Naive thymus-derived CD4-positive, alpha-beta T cell (primary cell): ENCODE measurements around the gene CSRP3. TPM values are rescaled to one million over a fixed set of nuclear protein-coding genes. Genes with fewer than 3 reads are reported as not detected.

Experiments used
- ATAC-seq: fragments of 150-1000 bp; cut with Tn5 transposase; 2 replicates; pipeline ENCODE4 v1.10.0; 2021; ENCODE audit warnings: mild to moderate bottlenecking, moderate library complexity
- CTCF ChIA-PET: fragments of 350-600 bp; sonication (Branson Sonifier 250); formaldehyde crosslinking; loops from one replicate; lab custom pipeline; 2021; ENCODE audit warnings: antibody characterized with exemption; lab: Charles Lee
- POLR2A ChIA-PET: fragments of 350-600 bp; sonication (Branson Sonifier 250); formaldehyde crosslinking; loops from one replicate; lab custom pipeline; 2021; ENCODE audit warnings: antibody characterized with exemption, inconsistent platforms; lab: Charles Lee
- DNase-seq, 9 donors: peaks; one replicate each; pipeline versions ENCODE4 v3.0.0 to v3.0.0-alpha.2; 2020 to 2022; ENCODE audit warnings: mixed read lengths in 1 of 9
- H3K27ac ChIP-seq: one replicate; pipeline ENCODE4 v1.7.0; 2013; ENCODE audit warnings: mild to moderate bottlenecking, low read depth, low read length, moderate library complexity
- H3K27me3 ChIP-seq, 2 donors: one replicate each; pipeline ENCODE4 v1.7.0; 2013; ENCODE audit warnings: low read length in 2 of 2, mild to moderate bottlenecking in 2 of 2, moderate library complexity in 2 of 2; ENCODE audit not compliant: control insufficient read depth in 2 of 2, insufficient read depth in 2 of 2
- H3K36me3 ChIP-seq, 3 experiments: 1 replicate in 2 of 3; 2 replicates in 1 of 3; pipeline ENCODE4 v1.7.0; 2013; ENCODE audit warnings: low read length in 3 of 3, mild to moderate bottlenecking in 3 of 3, moderate library complexity in 1 of 3; ENCODE audit not compliant: insufficient read depth in 3 of 3, control insufficient read depth in 2 of 3
- H3K4me1 ChIP-seq, 2 donors: one replicate each; pipeline ENCODE4 v1.7.0; 2013; ENCODE audit warnings: low read length in 2 of 2, mild to moderate bottlenecking in 2 of 2, moderate library complexity in 1 of 2; ENCODE audit not compliant: control insufficient read depth in 2 of 2, insufficient read depth in 2 of 2
- H3K4me3 ChIP-seq: 2 replicates; pipeline ENCODE4 v1.7.0; 2013; ENCODE audit warnings: mild to moderate bottlenecking, low read length
- H3K9me3 ChIP-seq, 3 experiments: 1 replicate in 2 of 3; 2 replicates in 1 of 3; pipeline ENCODE4 v1.7.0; 2013; ENCODE audit warnings: low read length in 3 of 3; ENCODE audit not compliant: control insufficient read depth in 2 of 3
- H3K27ac Mint-ChIP-seq, 9 donors: one replicate each; pipeline ENCODE4 v1.8.0; 2020 to 2022; ENCODE audit warnings: mixed read lengths in 9 of 9, mild to moderate bottlenecking in 8 of 9, moderate library complexity in 5 of 9, inconsistent platforms in 2 of 9
- H3K27me3 Mint-ChIP-seq, 5 donors: one replicate each; pipeline ENCODE4 v1.8.0; 2021 to 2022; ENCODE audit warnings: mixed read lengths in 5 of 5, mild to moderate bottlenecking in 1 of 5
- H3K36me3 Mint-ChIP-seq, 5 donors: one replicate each; pipeline ENCODE4 v1.8.0; 2020 to 2022; ENCODE audit warnings: mixed read lengths in 5 of 5, mild to moderate bottlenecking in 3 of 5, inconsistent platforms in 1 of 5
- H3K4me1 Mint-ChIP-seq, 7 donors: one replicate each; pipeline ENCODE4 v1.8.0; 2020 to 2022; ENCODE audit warnings: mixed read lengths in 7 of 7, mild to moderate bottlenecking in 3 of 7, inconsistent platforms in 1 of 7
- H3K4me3 Mint-ChIP-seq, 10 donors: one replicate each; pipeline ENCODE4 v1.8.0; 2020 to 2022; ENCODE audit warnings: mild to moderate bottlenecking in 10 of 10, mixed read lengths in 10 of 10, moderate library complexity in 6 of 10, inconsistent platforms in 2 of 10
- H3K9me3 Mint-ChIP-seq, 11 donors: one replicate each; pipeline ENCODE4 v1.8.0; 2020 to 2022; ENCODE audit warnings: mixed read lengths in 11 of 11, mild to moderate bottlenecking in 4 of 11, inconsistent platforms in 1 of 11, moderate library complexity in 1 of 11
- intact Hi-C, 2 donors: fragments of 100-400 bp; cut with micrococcal nuclease; formaldehyde crosslinking; loops; one replicate each; pipeline ENCODE4 v1.15.1; 2023
- polyA plus RNA-seq, 2 donors: library from polyadenylated mRNA; unstranded; fragments of 300-500 nt; fragmentation: Illumina TruSeq; gene quantifications; one replicate each; pipeline ENCODE4 v1.2.3, GENCODE V29; 2021
- total RNA-seq, 6 experiments: library from RNA in 5 of 6; stranded (reverse) in 5 of 6; gene quantifications; 1 replicate in 5 of 6; 2 replicates in 1 of 6; pipeline ENCODE4 v1.2.3 and lab custom pipeline; 2021 to 2026

Gene CSRP3
- total and polyA plus RNA-seq, 7 experiments from 2014 or later, result not detected

- H3K4me1 ChIP-seq, result no peaks in the 10 kb centered on the region
- ATAC-seq (no peak), DNase-seq (no peak)
- Mint-ChIP-seq H3K27ac (no peak overlapping the region), H3K4me1 (no peaks in the 10 kb centered on the region), H3K4me3 (no peak overlapping the region), H3K27me3 (no peaks in the 10 kb centered on the region), H3K36me3 (no peaks in the 10 kb centered on the region), H3K9me3 (peaks cover 0 to 1% (median 0%) of the 10 kb centered on the region in 11 donors)
- ChIA-PET POLR2A (no interaction called here), CTCF (no interaction called here)
- intact Hi-C loops, result no loop called here
- no peaks in the 10 kb centered on the region for H3K27me3 ChIP-seq
- H3K36me3 ChIP-seq, result no peaks in the 10 kb centered on the region
- no peak overlapping the region for H3K27ac ChIP-seq
- no peaks in the 10 kb centered on the region for H3K9me3 ChIP-seq
- no peak overlapping the region for H3K4me3 ChIP-seq
These were observed 7.9 kb downstream of the CSRP3 start for GRCh38 chr11:19193916-19194315.

DNA sequence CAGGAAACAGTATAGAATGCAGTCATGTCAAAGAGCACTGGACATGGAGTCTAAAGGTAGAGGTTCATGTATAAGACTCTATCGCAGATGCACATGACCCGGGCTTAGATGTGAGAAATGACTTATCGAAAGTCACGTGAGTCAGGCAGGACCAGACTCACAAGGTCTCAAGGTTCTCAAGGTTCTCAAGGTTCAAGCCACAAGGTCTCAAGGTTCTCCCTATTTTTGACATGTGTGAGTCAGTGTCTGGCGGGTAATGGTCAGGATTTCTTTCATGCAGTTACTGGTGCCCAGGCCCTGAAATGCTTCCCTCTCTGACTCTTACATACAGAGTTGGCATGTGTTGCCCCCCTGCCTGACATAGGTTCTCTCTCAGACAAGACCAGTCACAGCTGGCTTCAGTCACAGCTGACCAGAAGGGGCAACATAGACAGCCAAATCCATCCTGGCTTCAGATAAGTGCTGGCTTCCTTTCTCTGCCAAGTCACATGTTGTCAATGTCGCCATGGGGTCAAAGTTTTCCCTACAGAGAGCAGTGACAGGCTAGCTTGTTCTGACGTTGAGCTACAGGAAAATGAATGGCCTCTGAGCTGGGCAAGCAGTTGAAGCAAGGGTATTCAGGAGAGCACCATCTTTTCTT is 10.1 kb downstream of the CSRP3 start:
- no peak overlapping the region for H3K4me3 ChIP-seq
- ATAC-seq, result no peak
- no peaks in the 10 kb centered on the region for H3K27me3 Mint-ChIP-seq
- POLR2A ChIA-PET, result no interaction called here
- H3K27me3 ChIP-seq, result no peaks in the 10 kb centered on the region
- no peak overlapping the region for H3K27ac Mint-ChIP-seq
- H3K27ac ChIP-seq, result no peak overlapping the region
- H3K36me3 Mint-ChIP-seq, result peaks cover 0 to 3% (median 0%) of the 10 kb centered on the region in 5 donors
- no peak overlapping the region for H3K4me3 Mint-ChIP-seq
- H3K9me3 ChIP-seq, result no peaks in the 10 kb centered on the region
- intact Hi-C loops, result no loop called here
- H3K4me1 ChIP-seq, result no peaks in the 10 kb centered on the region
- DNase-seq, result no peak
- no peaks in the 10 kb centered on the region for H3K4me1 Mint-ChIP-seq
- H3K36me3 ChIP-seq, result no peaks in the 10 kb centered on the region
- CTCF ChIA-PET, result interaction anchor here (0.6 kb wide), 1 partner anchor 67 kb away, joined by 3 read pairs; no protein-coding TSS in a partner anchor
- H3K9me3 Mint-ChIP-seq, result no peaks in the 10 kb centered on the region

- intact Hi-C loops, result no loop called here
- Mint-ChIP-seq H3K4me3 (no peak overlapping the region), H3K4me1 (no peaks in the 10 kb centered on the region), H3K27me3 (no peaks in the 10 kb centered on the region), H3K9me3 (no peaks in the 10 kb centered on the region), H3K36me3 (peaks cover 0 to 9% (median 0%) of the 10 kb centered on the region in 5 donors), H3K27ac (no peak overlapping the region)
- no peak for DNase-seq
- no peak for ATAC-seq
- CTCF ChIA-PET, result no interaction called here
- H3K36me3 ChIP-seq, result no peaks in the 10 kb centered on the region
- no peaks in the 10 kb centered on the region for H3K4me1 ChIP-seq
- H3K9me3 ChIP-seq, result no peaks in the 10 kb centered on the region
- no peaks in the 10 kb centered on the region for H3K27me3 ChIP-seq
- no peak overlapping the region for H3K4me3 ChIP-seq
- no peak overlapping the region for H3K27ac ChIP-seq
- POLR2A ChIA-PET, result no interaction called here
These were observed 13.9 kb downstream of the CSRP3 start for GRCh38 chr11:19187833-19188258.

DNA sequence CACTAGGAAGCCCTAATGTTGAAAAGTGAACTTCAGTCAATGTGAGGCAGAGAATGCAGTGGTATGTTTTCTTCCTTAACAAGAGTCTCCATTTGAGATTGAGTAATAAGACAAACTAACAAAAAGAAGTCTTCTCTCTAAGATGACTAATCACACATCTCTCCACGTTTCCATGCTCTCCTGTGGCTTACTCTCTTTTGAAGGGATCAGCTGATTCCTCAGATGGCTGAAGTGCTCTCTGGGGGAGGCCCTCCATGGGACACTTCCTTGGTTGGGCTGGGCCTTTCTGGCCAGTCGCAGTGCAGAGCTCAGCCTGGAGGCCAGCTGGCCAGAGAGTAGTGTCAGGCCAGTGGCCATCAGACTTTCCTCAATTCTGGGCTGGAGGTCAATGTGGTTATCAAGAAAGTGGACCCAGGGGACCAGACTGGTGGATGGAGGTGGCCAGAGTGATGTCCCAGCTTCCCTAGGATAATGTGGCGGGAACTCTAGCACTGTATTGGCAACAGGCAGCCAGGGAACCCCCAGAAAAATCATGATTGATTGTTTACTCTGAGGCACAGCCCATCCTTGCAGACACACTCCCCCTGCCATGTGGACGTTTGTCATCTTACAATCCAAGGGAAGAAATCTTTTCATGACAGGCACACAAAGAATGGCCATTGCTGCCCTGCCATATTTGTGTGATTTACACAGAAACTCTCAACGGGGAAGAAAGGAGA is 14.5 kb downstream of the CSRP3 start:
- ATAC-seq (no peak), DNase-seq (no peak)
- Histone ChIP-seq H3K27me3 (no peaks in the 10 kb centered on the region), H3K4me1 (no peaks in the 10 kb centered on the region), H3K9me3 (no peaks in the 10 kb centered on the region), H3K27ac (no peak overlapping the region), H3K36me3 (no peaks in the 10 kb centered on the region), H3K4me3 (no peak overlapping the region)
- no peaks in the 10 kb centered on the region for H3K4me1 Mint-ChIP-seq
- H3K9me3 Mint-ChIP-seq, result no peaks in the 10 kb centered on the region
- intact Hi-C loops, result no loop called here
- ChIA-PET POLR2A (no interaction called here), CTCF (no interaction called here)
- peaks cover 0 to 9% (median 0%) of the 10 kb centered on the region in 5 donors for H3K36me3 Mint-ChIP-seq
- H3K27me3 Mint-ChIP-seq, result no peaks in the 10 kb centered on the region
- H3K27ac Mint-ChIP-seq, result no peak overlapping the region
- no peak overlapping the region for H3K4me3 Mint-ChIP-seq

DNA sequence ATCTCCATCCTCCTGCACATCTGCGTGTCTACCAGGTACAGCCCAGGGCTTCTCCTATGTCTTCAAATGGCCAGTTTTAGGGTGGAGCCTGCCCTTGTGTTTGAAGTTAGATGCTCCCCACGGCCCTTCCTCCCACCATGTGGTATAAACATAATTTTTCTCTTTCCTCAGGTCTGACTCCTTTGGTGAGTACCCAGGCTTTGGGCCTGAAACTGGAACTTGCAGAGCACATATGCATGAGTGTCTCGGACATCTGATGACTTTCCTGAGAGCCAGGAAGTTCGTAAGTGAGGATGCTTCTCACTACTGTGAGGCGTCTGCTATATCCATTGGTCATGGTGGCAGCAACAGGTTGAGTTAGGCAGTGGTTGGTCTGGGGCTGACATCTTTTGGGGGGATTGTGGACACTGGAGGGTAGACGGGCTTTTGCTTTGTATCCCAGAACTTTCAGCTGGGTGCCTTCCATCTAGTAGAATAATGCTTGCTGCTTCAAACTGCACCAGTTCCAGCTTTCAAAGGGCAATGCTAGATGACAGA is 16.2 kb downstream of the CSRP3 start:
- Histone ChIP-seq H3K4me1 (no peaks in the 10 kb centered on the region), H3K27me3 (no peaks in the 10 kb centered on the region), H3K9me3 (no peaks in the 10 kb centered on the region), H3K27ac (no peak overlapping the region), H3K36me3 (no peaks in the 10 kb centered on the region), H3K4me3 (no peak overlapping the region)
- ATAC-seq (no peak), DNase-seq (no peak)
- intact Hi-C loops, result no loop called here
- Mint-ChIP-seq H3K4me1 (no peaks in the 10 kb centered on the region), H3K27ac (no peak overlapping the region), H3K36me3 (peaks cover 0 to 9% (median 0%) of the 10 kb centered on the region in 5 donors), H3K27me3 (no peaks in the 10 kb centered on the region), H3K4me3 (no peak overlapping the region), H3K9me3 (no peaks in the 10 kb centered on the region)
- ChIA-PET POLR2A (no interaction called here), CTCF (no interaction called here)

DNA sequence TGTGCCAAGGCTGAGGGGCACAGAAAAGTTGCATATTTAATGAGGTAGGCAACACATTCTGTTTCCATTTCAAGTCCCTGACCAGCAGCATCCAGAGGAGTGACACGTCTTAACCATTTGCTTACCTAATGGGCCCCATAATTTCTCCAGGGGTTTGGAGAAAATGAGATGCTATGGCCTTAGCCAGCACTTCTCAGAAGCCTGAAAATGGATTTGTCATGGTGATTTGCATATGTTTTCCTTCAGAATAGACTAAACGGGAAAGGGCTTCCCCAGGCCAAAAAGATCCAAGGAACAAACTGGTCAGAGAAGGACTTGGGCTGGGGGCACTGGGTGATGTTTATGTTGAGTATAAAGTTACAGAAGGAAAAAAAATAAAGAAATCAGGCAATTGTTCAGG is 16.7 kb downstream of the CSRP3 start:
- intact Hi-C loops, result no loop called here
- Histone ChIP-seq H3K36me3 (no peaks in the 10 kb centered on the region), H3K4me3 (no peak overlapping the region), H3K27ac (no peak overlapping the region), H3K9me3 (no peaks in the 10 kb centered on the region), H3K4me1 (no peaks in the 10 kb centered on the region), H3K27me3 (no peaks in the 10 kb centered on the region)
- POLR2A ChIA-PET, result no interaction called here
- no peaks in the 10 kb centered on the region for H3K4me1 Mint-ChIP-seq
- H3K9me3 Mint-ChIP-seq, result no peaks in the 10 kb centered on the region
- DNase-seq (no peak), ATAC-seq (no peak)
- H3K27ac Mint-ChIP-seq, result no peak overlapping the region
- H3K27me3 Mint-ChIP-seq, result no peaks in the 10 kb centered on the region
- H3K4me3 Mint-ChIP-seq, result no peak overlapping the region
- H3K36me3 Mint-ChIP-seq, result peaks cover 0 to 9% (median 0%) of the 10 kb centered on the region in 5 donors
- CTCF ChIA-PET, result no interaction called here
